HG03025 (cell line): ENCODE measurements around the gene KPNA2.
A peak's percentile ranks its signal among the peaks of the same experiment; 100 is the strongest.
"Not testable (repeated sequence)": the region's sequence is repeated elsewhere in the genome, so short reads cannot be mapped to it uniquely, and the experiment has no call there.

Experiments used
- ATAC-seq: cut with Tn5 transposase; IDR thresholded peaks from one replicate; pipeline ENCODE4 v1.9.1; 2021; ENCODE audit warnings: mild to moderate bottlenecking, moderate library complexity; ENCODE audit not compliant: unreplicated experiment, low FRiP score

The KPNA2 gene

DNA sequence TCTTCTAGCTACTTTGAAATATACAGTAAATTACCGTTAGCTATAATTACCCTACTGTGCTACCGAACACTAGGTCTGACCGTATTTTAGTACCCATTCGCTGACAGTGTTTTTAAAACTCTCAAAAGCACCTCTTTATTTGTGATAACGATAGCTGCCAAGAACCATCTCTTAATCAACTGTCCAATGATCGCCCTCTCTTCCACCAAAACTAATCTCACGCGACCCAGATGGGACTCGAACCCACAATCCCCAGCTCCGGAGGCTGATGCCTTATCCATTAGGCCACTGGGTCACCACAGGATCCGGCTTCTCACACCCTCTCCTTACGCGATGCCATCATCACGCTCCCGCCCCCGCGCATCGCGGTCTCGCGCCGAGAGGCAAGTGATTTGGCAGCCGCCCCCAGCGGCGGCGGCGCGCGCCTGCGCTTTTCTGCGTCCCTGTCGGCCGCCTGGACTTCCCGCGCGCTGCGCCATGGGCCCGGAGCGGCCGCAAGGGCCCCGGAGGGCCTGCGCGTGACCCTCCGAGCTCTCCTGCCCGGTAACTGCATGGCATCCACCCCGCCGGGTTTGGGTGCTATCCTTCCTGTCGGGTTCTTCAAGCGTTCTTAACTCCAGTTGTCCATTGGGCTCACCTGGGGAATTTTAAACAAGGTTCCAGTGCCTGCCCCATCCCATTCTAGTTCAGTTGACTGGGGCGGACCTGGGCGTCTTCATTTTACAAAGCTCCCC lies 15.7 kb upstream of the KPNA2 start:
- ATAC-seq: peak; percentile 78

DNA sequence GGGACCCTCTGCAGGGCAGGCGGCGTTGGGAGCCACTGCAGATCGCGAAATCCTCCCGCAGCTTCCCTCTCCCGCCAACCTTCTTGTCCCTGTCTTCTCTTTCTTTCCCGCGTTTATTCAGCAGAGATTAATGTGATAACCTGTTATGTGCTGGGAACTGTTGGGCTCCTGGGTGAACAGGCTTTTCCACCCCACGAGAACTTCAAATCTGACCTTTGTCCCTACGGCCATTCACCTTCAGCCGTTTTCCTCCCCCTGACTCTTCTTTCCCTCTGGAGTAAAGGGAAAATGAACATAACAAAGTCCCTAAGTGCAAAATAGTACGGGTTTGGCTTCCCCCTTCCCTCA lies 15.2 kb upstream of the KPNA2 start:
- ATAC-seq: no peak

GRCh38 chr17:68020791-68021190 lies 14.7 kb upstream of the KPNA2 start:
- ATAC-seq: not testable (repeated sequence)

- ATAC-seq: no peak
These were observed 13.6 kb upstream of the KPNA2 start for GRCh38 chr17:68021963-68022362.

DNA sequence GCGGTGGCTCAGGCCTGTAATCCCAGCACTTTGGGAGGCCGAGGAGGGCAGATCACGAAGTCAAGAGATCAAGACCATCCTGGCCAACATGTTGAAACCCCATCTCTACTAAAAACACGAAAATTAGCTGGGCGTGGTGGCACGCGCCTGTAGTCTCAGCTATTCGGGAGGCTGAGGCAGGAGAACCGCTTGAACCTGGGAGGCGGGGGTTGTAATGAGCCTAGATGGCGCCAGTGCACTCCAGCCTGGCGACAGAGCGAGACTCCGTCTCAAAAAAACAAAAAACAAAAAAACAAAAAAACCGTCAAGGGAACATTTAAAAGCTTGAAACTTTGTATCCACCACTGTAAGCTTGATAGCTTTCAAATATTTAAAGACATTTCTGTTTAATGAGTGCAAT lies 13.0 kb upstream of the KPNA2 start:
- ATAC-seq: not testable (repeated sequence)

DNA sequence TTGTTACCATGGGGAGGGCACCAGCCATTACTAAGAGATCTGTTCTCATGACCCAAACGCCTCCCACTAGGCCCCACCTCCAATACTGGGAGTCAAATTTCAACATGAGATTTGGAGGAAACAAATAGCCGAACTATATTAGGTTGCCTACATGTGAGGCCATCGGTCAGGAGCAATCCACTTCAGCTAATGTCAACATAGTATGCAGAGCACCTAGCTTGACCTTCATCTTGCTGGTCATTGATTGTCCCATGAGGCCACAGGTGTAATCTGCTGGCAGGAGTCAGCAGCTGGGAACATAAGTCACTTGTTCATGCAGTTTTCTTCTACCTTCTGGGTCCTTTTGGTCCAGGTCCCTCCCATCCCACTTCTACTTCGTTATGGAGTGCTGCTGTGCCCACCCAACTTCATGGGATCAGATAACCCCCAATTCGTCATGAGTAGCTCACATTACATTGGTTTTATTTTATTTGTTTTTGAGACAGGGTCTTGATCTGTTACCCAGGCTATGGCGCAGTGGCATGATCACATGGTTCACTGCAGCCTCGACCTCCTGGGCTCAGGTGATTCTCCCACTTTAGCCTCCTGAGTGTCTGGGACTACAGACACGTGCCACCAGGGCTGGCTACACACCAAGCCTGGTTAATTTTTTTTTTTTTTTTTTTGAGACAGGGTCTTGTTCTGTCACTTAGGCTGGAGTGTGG lies 5.9 kb upstream of the KPNA2 start:
- no peak for ATAC-seq

- no peak for ATAC-seq
These were observed 1.7 kb upstream of the KPNA2 start for GRCh38 chr17:68033636-68034451.

GRCh38 chr17:68034452-68034776 lies 1.1 kb upstream of the KPNA2 start:
- ATAC-seq: no peak

DNA sequence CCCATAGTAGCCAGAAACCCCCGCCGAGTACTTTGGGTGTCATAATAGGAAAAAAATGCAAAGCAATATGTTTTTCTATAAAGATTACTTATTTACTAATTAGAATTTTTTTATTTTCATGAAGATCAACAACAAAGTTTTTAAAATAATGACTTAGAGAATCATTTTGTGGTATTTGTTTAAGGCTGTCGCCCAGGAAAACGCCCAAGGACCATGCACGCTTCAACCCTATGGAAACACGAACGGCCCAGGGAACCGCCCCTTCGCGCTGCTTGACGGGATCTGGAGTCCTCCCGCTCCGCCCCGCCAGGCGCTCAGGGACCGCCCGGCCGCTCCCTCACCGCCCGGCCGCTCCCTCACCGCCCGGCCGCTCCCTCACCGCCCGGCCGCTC lies 408 bp upstream of the KPNA2 start:
- ATAC-seq: peak; percentile 77

DNA sequence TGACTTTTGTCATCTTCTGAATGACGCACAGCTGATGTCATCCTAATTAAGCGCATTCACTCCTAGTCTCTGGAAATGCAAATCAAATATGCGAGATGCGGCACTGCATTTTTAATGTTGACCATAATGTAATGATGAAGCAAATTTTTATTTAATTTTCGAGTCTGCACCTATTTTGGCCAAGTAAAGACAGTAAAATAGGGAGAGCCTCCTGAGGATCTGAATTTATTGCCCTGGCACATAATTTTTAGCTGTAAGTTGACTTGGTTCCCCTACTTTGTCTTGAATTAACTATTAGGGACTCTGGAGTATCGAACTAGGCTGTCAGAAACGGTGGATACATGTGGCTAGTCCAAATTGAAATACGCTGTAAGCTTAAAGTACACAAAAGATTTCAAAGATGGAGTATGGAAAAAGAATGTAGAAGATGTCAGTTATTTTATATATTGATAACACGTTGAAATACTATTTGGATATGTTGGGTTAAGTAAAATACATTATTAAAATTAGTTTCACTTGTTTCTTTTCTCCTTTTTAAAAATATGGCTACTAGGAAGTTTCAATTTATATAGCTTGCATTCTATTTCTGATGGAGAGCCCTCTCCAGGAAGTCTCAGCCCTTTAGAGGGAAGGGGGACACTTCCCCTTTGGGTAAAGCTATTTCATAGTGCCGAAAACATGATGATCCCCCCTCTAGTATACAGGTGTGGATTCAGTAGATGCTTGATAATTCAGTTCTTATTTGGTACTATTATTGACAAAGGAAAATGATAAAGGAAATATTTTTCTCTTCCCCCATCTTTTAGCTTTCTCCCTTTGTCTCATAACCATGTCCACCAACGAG lies 991 bp downstream of the KPNA2 start:
- ATAC-seq: no peak

DNA sequence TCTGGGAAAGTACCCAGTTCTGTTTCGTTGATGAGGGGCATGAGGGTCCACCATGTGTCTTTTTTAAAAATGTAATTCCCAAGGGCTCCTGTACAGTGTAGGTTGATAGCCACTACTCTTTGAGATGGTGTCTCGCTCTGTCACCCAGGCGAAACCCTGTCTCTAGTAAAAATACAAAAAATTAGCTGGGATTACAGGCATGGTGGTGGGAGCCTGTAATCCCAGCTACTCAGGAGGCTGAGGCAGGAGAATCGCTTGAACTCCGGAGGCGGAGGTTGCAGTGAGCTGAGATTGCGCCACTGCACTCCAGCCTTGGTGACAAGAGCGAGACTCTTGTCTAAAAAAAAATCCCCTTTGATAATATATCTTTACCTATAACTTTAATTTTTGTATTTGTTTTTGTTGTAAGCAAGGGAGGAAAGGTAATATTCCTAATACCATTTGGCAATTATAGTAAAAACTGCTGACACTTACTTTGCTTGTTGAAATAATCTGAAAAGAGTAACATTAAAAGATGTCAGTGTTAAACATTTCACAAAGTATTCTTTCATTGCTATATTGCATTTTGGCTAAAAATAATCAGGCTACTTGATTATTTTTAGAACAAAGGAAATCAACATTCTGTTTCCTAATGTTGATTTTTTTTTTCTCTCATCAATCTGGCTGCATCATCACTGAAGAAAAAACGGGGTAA lies 11.8 kb downstream of the KPNA2 start:
- ATAC-seq: no peak

- ATAC-seq: not testable (repeated sequence)
These were observed 12.5 kb downstream of the KPNA2 start for GRCh38 chr17:68047890-68048542.

DNA sequence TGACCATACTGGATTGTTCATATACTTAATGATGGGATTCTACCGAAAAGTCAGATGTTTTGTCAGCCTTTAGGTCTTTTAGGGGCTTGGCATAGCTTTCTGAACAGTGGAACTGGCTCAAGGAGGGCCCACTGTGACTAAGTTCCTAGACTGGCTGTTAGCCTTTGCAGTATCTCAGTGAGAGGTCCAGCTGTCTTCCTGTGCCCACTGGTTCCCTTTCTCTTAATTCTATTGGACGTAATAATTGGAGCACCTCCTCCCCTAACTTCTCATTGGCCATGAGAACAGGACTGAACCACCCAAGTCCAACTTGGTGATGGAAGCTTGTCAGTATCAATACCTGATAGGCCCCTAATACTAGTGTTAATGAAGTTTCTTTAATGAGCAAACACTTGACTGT lies 13.5 kb downstream of the KPNA2 start:
- no peak for ATAC-seq

DNA sequence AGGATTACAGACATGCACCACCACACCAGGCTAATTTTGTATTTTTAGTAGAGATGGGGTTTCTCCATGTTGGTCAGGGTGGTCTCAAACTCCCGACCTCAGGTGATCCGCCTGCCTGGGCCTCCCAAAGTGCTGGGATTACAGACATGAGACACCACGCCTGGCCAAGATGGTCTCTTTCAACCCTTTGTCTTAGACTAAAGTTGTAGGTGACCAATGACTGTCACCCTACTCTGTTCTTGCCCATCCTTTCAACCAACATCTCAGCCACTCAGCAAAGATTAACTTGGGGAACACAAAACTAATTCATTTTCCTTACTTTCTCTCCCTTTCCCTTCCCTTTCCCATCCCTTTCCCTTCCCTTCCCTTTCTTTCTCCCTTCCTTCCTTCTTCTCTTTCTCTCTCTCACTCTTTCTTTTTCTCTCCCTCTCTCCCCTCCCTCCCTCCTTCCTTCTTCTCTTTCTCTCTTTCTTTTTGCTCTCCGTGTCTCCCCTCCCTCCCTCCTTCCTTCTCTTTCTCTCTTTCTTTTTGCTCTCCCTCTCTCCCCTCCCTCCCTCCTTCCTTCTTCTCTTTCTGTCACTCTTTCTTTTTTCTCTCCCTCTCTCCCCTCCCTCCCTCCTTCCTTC lies 14.4 kb downstream of the KPNA2 start:
- not testable (repeated sequence) for ATAC-seq

GRCh38 chr17:68051321-68052312 lies 16.1 kb downstream of the KPNA2 start:
- ATAC-seq: not testable (repeated sequence)

DNA sequence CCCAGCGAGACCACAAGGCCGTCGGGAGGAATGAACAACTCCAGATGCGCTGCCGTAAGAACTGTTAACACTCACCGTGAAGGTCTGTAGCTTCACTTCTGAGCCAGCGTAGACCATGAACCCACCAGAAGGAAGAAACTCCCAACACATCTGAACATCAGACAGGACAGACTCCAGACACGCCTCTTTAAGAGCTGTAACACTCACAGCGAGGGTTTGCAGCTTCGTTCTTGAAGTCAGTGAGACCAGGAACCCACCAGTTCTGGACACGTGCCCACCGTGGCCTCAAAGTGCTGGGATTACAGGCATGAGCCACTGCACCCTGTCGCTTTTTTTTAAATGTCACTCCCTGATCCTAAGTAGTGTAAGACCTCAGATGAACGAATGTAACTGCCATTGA lies 17.3 kb downstream of the KPNA2 start:
- ATAC-seq: no peak

- no peak for ATAC-seq
These were observed 17.9 kb downstream of the KPNA2 start for GRCh38 chr17:68053231-68054013.
